ENCODE results near the gene SRPK2.
"Not testable (repeated sequence)": the region's sequence is repeated elsewhere in the genome, so short reads cannot be mapped to it uniquely, and the experiment has no call there.

Gene SRPK2

DNA sequence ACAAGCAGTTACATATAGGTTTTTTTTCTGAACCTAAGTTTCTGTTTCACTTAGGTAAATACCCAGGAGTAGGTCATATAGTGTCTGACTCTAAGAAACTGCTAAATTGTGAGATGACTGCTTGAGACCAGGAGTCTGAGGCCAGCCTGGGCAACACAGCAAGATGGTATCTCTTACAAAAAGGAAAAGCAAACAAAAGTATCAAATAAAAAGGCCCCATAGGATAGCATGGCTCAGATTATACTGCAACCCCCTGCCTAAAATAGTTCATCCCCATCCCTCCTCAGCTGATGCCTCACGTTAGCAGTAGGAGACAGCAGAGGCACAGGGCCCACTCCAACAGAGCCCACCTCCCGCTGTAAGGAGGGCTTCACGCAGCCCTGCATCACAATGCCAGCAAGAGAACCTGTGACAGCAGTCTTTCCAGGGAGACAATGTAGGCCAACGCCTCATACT lies 90.3 kb downstream of the SRPK2 start:
- no peak for TF ChIP-seq JUND (IDR thresholded peaks at IDR 0.05; ENCODE audit: low read depth)
- in situ Hi-C loops (cut with HindIII; ENCODE audit: low pct_unique_long_range_greater_than_20kb, low sequenced_read_pairs) = no loop called here
- DNase-seq (ENCODE audit: low read depth in 1 of 2, low spot score in 1 of 2) = no peak

DNA sequence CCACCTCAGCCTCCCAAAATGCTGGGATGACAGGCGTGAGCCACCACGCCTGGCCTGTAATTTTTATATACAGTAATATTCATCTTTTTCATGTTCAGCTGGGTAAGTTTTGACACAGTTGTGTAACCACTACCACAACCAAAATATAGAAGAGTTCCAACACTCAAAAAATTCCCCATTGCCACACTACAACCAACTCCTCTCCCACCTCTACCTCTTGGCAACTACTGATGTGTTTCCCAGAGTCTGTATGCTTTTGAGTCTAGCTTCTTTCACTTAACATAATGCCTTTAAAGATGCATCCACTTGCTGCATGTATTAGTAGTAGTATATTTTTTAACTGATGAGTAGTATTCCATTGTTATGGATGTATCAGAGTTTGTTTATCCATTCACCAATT lies 90.7 kb downstream of the SRPK2 start:
- DNase-seq (ENCODE audit: low read depth in 1 of 2, low spot score in 1 of 2) = no peak
- in situ Hi-C loops (cut with HindIII; ENCODE audit: low pct_unique_long_range_greater_than_20kb, low sequenced_read_pairs) = no loop called here
- TF ChIP-seq JUND (IDR thresholded peaks at IDR 0.05; ENCODE audit: low read depth) = no peak

DNA sequence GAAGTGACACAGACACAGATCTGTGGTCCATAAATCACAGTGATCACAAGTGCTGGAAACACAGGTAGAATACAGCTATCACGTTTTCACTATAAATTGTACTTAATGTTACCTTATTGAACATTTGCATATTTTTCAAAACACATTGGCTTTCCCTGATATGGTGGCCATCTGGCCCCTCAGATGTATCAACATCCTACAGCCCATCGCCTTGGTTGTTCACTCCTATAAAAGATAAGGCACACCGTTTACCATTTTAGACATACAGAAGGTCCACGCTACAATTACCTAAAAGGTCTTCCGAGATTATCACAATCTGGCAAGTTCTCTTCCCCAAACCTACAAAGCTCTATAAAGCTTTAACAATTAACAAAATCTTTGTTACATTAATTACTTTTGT lies 91.4 kb downstream of the SRPK2 start:
- TF ChIP-seq JUND (IDR thresholded peaks at IDR 0.05; ENCODE audit: low read depth) = no peak
- DNase-seq (ENCODE audit: low read depth in 1 of 2, low spot score in 1 of 2) = no peak
- in situ Hi-C loops (cut with HindIII; ENCODE audit: low pct_unique_long_range_greater_than_20kb, low sequenced_read_pairs) = no loop called here

DNA sequence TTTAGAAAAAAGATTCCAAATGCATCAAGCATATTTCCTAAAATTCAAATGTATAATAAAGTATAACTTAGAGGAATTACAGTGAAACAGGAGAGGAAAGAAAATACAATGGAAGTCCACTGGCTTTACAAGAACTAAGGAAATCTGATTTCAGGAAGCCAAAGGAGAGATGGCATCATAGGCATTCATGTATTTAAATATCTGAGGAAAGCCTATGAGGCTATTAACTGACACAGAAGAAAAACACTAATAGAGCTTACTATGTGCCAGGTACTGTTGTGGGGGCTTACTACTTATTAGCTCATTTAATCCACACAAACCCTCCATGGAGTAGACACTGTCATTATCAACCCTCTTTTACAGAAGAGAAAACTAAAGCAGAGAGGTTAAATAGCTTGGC lies 92.2 kb downstream of the SRPK2 start:
- no peak for DNase-seq (ENCODE audit: low read depth in 1 of 2, low spot score in 1 of 2)
- in situ Hi-C loops (cut with HindIII; ENCODE audit: low pct_unique_long_range_greater_than_20kb, low sequenced_read_pairs) = no loop called here
- TF ChIP-seq JUND (IDR thresholded peaks at IDR 0.05; ENCODE audit: low read depth) = no peak

DNA sequence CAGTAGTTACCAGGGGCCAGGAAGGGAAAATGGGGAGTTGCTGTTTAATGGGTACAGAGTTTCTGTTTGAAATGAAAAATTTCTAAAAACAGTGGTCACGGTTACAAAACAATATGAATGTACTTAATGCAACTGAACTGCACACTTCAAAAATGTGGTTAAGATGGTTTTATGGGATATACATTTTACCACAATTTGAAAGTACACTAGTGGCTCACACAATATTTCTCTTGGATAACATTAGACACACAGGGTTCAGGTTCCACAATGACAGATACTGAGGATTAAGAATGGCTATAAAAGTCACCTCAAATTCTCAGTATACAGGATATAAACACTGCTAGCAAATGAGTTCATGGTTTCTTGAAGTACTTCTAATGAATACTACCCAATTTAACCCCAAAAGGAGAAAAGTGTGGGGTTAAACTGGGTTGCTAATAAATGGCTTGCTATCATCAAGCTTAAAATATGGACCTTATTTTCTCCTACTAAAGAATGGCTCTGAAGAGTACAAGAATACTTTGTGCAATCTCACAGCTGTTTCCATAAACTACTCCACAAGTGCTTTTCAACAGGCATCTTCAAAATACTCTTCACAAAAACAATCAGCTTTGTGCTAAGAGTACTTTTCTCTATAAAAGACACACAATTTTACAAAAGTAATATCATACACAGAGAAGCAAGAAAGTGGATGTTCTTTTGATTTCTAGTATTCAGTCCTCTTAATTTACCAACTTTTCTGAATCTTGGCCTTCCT lies 92.9 kb downstream of the SRPK2 start:
- TF ChIP-seq JUND (IDR thresholded peaks at IDR 0.05; ENCODE audit: low read depth) = no peak
- in situ Hi-C loops (cut with HindIII; ENCODE audit: low pct_unique_long_range_greater_than_20kb, low sequenced_read_pairs) = no loop called here
- no peak for DNase-seq (ENCODE audit: low read depth in 1 of 2, low spot score in 1 of 2)

DNA sequence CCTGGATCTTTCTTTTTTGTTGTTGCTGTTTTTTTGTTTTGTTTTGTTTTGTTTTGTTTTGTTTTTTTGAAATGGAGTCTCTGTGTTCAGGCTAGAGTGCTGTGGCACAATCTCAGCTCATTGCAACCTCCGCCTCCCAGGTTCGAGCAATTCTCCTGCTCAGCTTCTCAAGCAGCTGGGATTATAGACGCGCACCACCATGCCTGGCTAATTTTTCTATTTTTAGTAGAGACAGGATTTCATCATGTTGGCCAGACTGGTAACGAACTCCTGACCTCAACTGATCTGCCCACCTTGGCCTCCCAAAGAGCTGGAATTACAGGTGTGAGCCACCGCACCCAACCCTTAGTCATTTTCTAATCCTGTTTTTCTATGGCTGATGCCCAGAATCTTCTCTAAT lies 94.2 kb downstream of the SRPK2 start:
- in situ Hi-C loops (cut with HindIII; ENCODE audit: low pct_unique_long_range_greater_than_20kb, low sequenced_read_pairs); DNase-seq (ENCODE audit: low read depth in 1 of 2, low spot score in 1 of 2): not testable (repeated sequence)

DNA sequence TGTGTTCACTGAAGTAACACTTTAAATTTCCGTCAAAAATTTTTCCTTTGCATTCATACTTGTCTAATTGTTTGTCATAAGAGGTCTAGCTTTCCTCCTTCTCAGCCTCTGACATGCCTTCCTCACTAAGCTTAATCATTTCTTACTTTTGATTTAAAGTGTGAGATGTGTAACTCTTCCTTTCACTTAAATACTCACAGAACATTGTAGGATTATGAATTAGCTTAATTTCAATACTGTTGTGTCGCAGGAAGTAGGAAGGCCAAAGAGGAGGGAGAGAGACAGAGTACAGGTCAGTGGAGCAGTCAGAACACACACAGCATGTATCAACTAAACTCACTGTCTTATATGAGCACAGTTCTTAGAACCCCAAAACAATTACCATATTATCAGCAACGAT lies 99.0 kb downstream of the SRPK2 start:
- in situ Hi-C loops (cut with HindIII; ENCODE audit: low pct_unique_long_range_greater_than_20kb, low sequenced_read_pairs) = no loop called here
- no peak for DNase-seq (ENCODE audit: low read depth in 1 of 2, low spot score in 1 of 2)

DNA sequence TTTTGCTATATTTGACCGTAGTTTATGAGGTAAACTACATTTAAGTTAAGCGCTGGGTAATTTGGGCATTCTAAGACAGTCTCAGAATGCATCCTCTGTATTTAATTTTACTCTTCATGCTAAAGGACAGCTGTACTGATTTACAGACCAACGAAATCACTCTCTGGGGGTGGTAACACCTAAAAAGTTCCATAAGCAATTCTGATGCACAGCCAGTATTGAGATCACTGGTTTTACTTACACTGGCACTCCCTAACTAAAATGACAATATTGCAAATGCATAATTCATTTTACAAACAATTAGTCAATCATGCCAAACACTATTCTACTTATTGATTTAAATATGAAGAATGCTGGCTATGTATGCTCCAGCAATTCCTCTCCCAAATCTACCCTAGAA lies 102.3 kb downstream of the SRPK2 start:
- TF ChIP-seq JUND (IDR thresholded peaks at IDR 0.05; ENCODE audit: low read depth) = no peak
- no peak for DNase-seq (ENCODE audit: low read depth in 1 of 2, low spot score in 1 of 2)
- in situ Hi-C loops (cut with HindIII; ENCODE audit: low pct_unique_long_range_greater_than_20kb, low sequenced_read_pairs) = no loop called here

More for the DNA sequence above, 99.0 kb downstream of the SRPK2 start:
- TF ChIP-seq JUND (IDR thresholded peaks at IDR 0.05; ENCODE audit: low read depth) = no peak

DNA sequence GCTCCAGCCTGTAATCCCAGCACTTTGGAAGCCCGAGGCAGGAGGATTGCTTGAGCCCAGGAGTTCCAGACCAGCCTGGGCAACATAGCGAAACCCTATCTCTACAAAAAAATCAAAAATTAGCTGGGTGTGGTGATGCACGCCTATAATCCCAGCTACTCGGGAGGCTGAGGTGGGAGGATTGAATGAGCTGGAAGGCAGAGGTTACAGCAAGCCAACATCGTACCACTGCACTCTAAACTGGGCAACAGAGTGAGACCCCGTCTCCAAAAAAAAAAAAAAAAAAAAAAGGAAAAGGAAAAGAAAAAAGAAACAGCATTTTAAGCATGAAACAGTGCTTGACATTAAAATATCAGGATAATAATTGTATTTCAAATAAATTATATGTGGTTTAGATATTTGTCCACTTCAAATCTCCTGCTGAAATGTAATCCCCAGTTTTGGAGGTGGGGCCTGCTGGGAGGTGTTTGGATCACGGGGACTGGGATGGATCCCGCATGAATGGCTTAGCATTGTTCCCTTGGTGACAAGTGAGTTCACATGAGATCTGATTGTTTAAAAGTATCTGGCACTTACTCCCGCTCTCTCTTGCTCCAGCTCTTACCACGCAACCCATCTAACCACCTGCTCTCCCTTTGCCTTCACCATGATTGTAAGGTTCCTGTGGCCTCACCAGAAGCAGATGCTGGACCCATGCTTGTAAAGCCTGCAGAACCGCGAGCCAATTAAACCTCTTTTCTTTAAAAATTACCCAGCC lies 103.4 kb downstream of the SRPK2 start:
- TF ChIP-seq JUND (IDR thresholded peaks at IDR 0.05; ENCODE audit: low read depth) = no peak
- DNase-seq (ENCODE audit: low read depth in 1 of 2, low spot score in 1 of 2) = no peak
- in situ Hi-C loops (cut with HindIII; ENCODE audit: low pct_unique_long_range_greater_than_20kb, low sequenced_read_pairs) = no loop called here

DNA sequence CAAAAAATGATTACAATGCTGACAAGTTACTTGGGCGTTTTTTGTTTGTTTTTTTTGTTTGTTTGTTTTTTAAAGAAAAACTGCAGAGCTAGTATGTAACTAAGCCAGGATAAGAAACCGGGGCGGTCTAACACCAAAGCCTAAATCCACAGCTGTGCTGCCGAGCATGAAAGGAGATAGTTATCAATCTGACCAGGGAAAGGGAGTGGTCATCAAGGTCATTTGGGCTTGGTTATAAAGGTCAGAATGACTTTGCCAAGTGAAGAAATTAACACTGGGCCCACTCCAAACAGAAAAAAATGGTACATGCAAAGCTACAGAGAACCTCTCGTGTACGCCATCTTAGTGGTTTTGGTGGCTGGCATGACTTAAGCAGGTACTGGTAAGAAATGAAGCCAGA lies 104.7 kb downstream of the SRPK2 start:
- in situ Hi-C loops (cut with HindIII; ENCODE audit: low pct_unique_long_range_greater_than_20kb, low sequenced_read_pairs) = no loop called here
- DNase-seq (ENCODE audit: low read depth in 1 of 2, low spot score in 1 of 2) = no peak
- no peak for TF ChIP-seq JUND (IDR thresholded peaks at IDR 0.05; ENCODE audit: low read depth)

DNA sequence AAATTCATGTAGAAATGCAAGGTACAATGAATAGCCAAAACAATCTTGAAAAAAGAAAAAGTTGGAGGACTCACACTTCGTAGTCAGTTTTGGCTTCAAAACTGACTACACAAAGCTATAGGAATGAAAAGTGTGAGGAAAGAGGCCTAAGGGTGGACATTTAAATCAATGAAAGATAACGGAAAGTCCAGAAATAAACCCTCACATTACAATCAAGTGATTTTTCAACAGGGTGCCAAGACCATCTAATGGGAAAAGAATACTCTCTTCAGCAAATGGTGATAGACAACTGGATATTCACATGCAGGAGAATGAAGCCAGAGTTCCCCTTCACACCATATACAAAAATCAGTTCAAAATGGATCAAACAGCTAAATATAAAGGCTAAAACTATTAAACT lies 106.8 kb downstream of the SRPK2 start:
- in situ Hi-C loops (cut with HindIII; ENCODE audit: low pct_unique_long_range_greater_than_20kb, low sequenced_read_pairs) = no loop called here
- TF ChIP-seq JUND (IDR thresholded peaks at IDR 0.05; ENCODE audit: low read depth) = no peak
- no peak for DNase-seq (ENCODE audit: low read depth in 1 of 2, low spot score in 1 of 2)

DNA sequence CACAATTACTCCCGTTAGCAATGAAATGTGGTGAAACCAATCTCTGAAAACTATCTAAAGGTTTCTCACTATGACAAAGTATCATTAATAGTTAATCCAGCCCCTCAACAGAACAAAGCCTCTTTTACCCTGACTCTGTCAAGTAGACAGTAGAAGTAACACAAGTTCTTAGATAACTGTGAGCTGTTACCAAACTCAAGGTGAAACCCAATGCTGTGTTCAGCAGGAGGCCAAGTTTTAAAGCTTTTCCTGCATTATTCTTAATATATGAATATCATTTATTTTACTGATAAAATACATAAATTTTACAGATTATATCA lies 109.1 kb downstream of the SRPK2 start:
- in situ Hi-C loops (cut with HindIII; ENCODE audit: low pct_unique_long_range_greater_than_20kb, low sequenced_read_pairs) = no loop called here
- TF ChIP-seq JUND (IDR thresholded peaks at IDR 0.05; ENCODE audit: low read depth) = no peak
- no peak for DNase-seq (ENCODE audit: low read depth in 1 of 2, low spot score in 1 of 2)

DNA sequence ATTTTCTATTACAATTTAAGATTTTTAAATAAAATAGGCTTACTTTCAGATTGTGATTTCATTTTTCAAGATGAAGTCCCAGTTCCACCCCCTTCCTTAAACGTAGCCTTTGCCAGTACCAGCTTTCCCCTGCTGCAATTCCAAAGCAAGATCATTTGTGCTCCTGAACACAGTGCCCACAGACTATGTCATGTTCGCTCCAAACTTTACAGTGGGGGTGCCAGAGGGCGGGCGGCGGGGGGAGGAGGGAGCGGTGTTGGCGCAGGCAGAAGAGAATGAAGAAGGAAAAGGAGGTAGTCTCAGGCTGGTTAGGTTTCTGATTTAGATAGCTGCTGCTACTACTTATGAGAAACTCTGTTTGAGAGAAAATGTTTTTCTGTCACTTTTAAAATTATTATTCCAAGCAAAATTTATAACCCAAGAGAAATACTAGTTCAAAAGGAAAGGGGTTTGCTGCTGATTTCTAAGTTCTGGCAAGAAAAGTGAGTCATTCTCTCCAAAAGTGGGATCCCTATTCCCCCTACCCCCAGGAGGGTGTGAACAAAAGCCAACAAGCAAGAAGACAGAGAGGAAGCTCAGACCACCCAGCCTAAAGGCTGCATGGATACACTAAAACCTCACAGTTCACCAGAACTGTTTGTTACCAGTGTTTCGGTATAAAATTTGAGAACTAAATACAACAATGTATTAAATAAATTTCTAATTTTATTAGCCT lies 109.6 kb downstream of the SRPK2 start:
- DNase-seq (ENCODE audit: low read depth in 1 of 2, low spot score in 1 of 2) = no peak

More for the DNA sequence above, 109.6 kb downstream of the SRPK2 start:
- in situ Hi-C loops (cut with HindIII; ENCODE audit: low pct_unique_long_range_greater_than_20kb, low sequenced_read_pairs) = no loop called here
- TF ChIP-seq JUND (IDR thresholded peaks at IDR 0.05; ENCODE audit: low read depth) = no peak
